CD14-positive monocyte (primary cell): ENCODE measurements around the gene PAX8. TPM values are rescaled to one million over a fixed set of nuclear protein-coding genes. Genes with fewer than 3 reads are reported as not detected.

Experiments
- DNase-seq, 3 donors: peaks; one replicate each; pipeline ENCODE4 v3.0.0-alpha.2; 2011 to 2022
- H2AFZ ChIP-seq: 2 replicates; pipeline ENCODE4 v1.6.0; 2012; ENCODE audit warnings: mild to moderate bottlenecking, low read depth, low read length, inconsistent platforms; ENCODE audit not compliant: insufficient read depth, poor library complexity, severe bottlenecking
- H3K27ac ChIP-seq, 2 donors: 1 replicate in 1 of 2; 2 replicates in 1 of 2; pipeline ENCODE4 v1.5.1; 2012 to 2013; ENCODE audit warnings: low read length in 2 of 2, control low read depth in 1 of 2, inconsistent platforms in 1 of 2, low read depth in 1 of 2, mild to moderate bottlenecking in 1 of 2
- H3K27me3 ChIP-seq, 2 donors: one replicate each; pipeline versions ENCODE4 v1.6.0 to v1.6.1; 2011 to 2013; ENCODE audit warnings: low read length in 2 of 2; ENCODE audit not compliant: control insufficient read depth in 2 of 2, insufficient read depth in 2 of 2
- H3K36me3 ChIP-seq, 2 donors: replicated peaks in 1 of 2; 1 replicate in 1 of 2; 2 replicates in 1 of 2; pipeline versions ENCODE4 v1.5.1 to v1.6.1; 2012 to 2013; ENCODE audit warnings: low read length in 2 of 2, control low read depth in 1 of 2, inconsistent platforms in 1 of 2, mild to moderate bottlenecking in 1 of 2; ENCODE audit not compliant: insufficient read depth in 2 of 2, control insufficient read depth in 1 of 2
- H3K4me1 ChIP-seq, 2 donors: 1 replicate in 1 of 2; 2 replicates in 1 of 2; pipeline versions ENCODE4 v1.5.1 to v1.6.1; 2012 to 2013; ENCODE audit warnings: low read length in 2 of 2, control low read depth in 1 of 2, inconsistent platforms in 1 of 2, mild to moderate bottlenecking in 1 of 2, moderate library complexity in 1 of 2; ENCODE audit not compliant: insufficient read depth in 2 of 2, control insufficient read depth in 1 of 2
- H3K4me2 ChIP-seq: replicated peaks from 2 replicates; pipeline ENCODE3; 2012; ENCODE audit warnings: low read length, moderate library complexity, mild to moderate bottlenecking; ENCODE audit not compliant: poor library complexity, severe bottlenecking; ENCODE audit errors: extremely low read depth
- H3K4me3 ChIP-seq, 3 experiments: fragments of 200-600 bp in 1 of 3; sonication (generic) in 1 of 3; replicated peaks in 1 of 3; 1 replicate in 2 of 3; 2 replicates in 1 of 3; pipeline ENCODE4 v1.5.1; 2011 to 2013; ENCODE audit warnings: low read length in 3 of 3, mild to moderate bottlenecking in 3 of 3, control low read depth in 2 of 3, low read depth in 2 of 3, inconsistent platforms in 1 of 3, moderate library complexity in 1 of 3
- H3K79me2 ChIP-seq: 2 replicates; pipeline ENCODE4 v1.6.0; 2012; ENCODE audit warnings: mild to moderate bottlenecking, control low read depth, inconsistent platforms, low read length, moderate library complexity; ENCODE audit not compliant: insufficient read depth
- H3K9ac ChIP-seq: 2 replicates; pipeline ENCODE4 v1.6.0; 2017; ENCODE audit warnings: low read length, mild to moderate bottlenecking; ENCODE audit not compliant: insufficient read depth, poor library complexity, severe bottlenecking
- H3K9me3 ChIP-seq, 2 donors: replicated peaks in 1 of 2; 1 replicate in 1 of 2; 2 replicates in 1 of 2; pipeline versions ENCODE4 v1.5.1 to v1.6.1; 2012 to 2013; ENCODE audit warnings: low read length in 2 of 2, control low read depth in 1 of 2; ENCODE audit not compliant: control insufficient read depth in 1 of 2, insufficient read depth in 1 of 2
- H4K20me1 ChIP-seq: 2 replicates; pipeline ENCODE4 v1.6.0; 2012; ENCODE audit warnings: mild to moderate bottlenecking, low read length, control low read depth, moderate library complexity; ENCODE audit not compliant: insufficient read depth
- H3K27ac Mint-ChIP-seq, 7 donors: one replicate each; pipeline ENCODE4 v1.8.0; 2020; ENCODE audit warnings: mild to moderate bottlenecking in 7 of 7, mixed read lengths in 7 of 7, moderate library complexity in 6 of 7, inconsistent platforms in 2 of 7
- H3K27me3 Mint-ChIP-seq, 3 donors: one replicate each; pipeline ENCODE4 v1.8.0; 2021 to 2022; ENCODE audit warnings: low read depth in 3 of 3, mild to moderate bottlenecking in 3 of 3, mixed read lengths in 3 of 3, moderate library complexity in 3 of 3, inconsistent platforms in 1 of 3
- H3K36me3 Mint-ChIP-seq, 2 donors: one replicate each; pipeline ENCODE4 v1.8.0; 2020; ENCODE audit warnings: mixed read lengths in 2 of 2, inconsistent platforms in 1 of 2, mild to moderate bottlenecking in 1 of 2
- H3K4me1 Mint-ChIP-seq: one replicate; pipeline ENCODE4 v1.8.0; 2020; ENCODE audit warnings: mild to moderate bottlenecking, mixed read lengths
- H3K4me3 Mint-ChIP-seq, 2 donors: one replicate each; pipeline ENCODE4 v1.8.0; 2020; ENCODE audit warnings: mild to moderate bottlenecking in 2 of 2, mixed read lengths in 2 of 2, moderate library complexity in 1 of 2
- H3K9me3 Mint-ChIP-seq, 7 donors: one replicate each; pipeline ENCODE4 v1.8.0; 2020 to 2022; ENCODE audit warnings: mixed read lengths in 7 of 7, mild to moderate bottlenecking in 6 of 7, moderate library complexity in 6 of 7, inconsistent platforms in 2 of 7
- WGBS: methylation state at CpG from one replicate; pipeline ENCODE4 v1.1.5; 2013; ENCODE audit warnings: missing lambda C conversion rate; ENCODE audit not compliant: insufficient coverage; 5-methylcytosine and 5-hydroxymethylcytosine counted together
- intact Hi-C, 2 donors: fragments of 100-400 bp; cut with micrococcal nuclease; formaldehyde crosslinking; loops; one replicate each; pipeline versions ENCODE4 v1.15.0 to v1.15.1; 2023
- polyA plus RNA-seq, 3 donors: library from polyadenylated mRNA; depleted of rRNA in 1 of 3; unstranded in 2 of 3; stranded (reverse) in 1 of 3; fragments of 300-500 nt in 2 of 3; fragments of >200 nt in 1 of 3; fragmentation: Illumina TruSeq in 2 of 3; gene quantifications; 1 replicate in 2 of 3; 2 replicates in 1 of 3; pipeline ENCODE4 v1.2.3, GENCODE V29; 2012 to 2021
- TF ChIP-seq, protein P1 (sequence below): fragments of 200-600 bp; IDR thresholded peaks from one replicate; pipeline ENCODE4 v1.8.0; 2022; ENCODE audit warnings: antibody characterized with exemption, mild to moderate bottlenecking

The PAX8 gene
- polyA plus RNA-seq, 3 donors, result 0.26 to 0.47 (median 0.36) TPM

DNA sequence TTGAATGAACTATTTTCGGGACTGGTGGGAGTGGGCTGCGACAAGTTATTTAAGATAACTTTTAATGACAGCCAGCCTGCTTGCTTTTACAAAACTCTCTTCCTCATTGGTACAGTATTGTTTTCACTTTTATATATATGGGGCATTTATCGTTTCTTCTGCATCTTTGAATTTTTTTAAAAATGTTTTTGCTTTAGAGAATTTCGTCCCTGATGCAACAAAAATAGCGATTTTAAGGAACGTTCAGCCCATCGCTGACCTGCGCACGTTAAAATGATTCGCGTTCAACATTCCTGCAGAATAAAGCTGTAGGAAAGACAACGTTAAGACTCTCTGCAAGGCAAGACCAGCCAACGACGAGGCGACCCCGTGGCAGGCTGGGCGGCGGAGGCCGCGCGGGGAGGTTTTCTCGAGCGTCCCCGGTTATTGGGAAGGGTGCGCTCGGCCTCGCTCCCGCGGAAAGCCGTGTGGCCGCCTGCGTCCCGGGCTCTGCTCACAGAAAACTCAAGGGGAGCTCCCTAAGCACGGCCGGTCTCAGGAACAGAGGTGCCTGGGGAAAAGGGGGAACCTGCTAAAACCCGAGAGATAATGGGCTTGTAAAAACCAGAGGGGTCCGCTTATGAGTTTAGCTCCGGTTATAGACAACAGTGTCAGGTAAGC is 3.0 kb downstream of the PAX8 start:
- Histone ChIP-seq H3K4me2 (peak overlapping the region; percentile 29), H3K9ac (no peak overlapping the region), H2AFZ (no peak overlapping the region), H3K79me2 (no peaks in the 10 kb centered on the region), H3K9me3 (peaks cover 0 to 32% of the 10 kb centered on the region in 2 donors), H4K20me1 (no peaks in the 10 kb centered on the region), H3K27me3 (peaks cover 78 to 89% of the 10 kb centered on the region in 2 donors), H3K4me1 (peaks cover 22 to 24% of the 10 kb centered on the region in 2 donors), H3K36me3 (no peaks in the 10 kb centered on the region), H3K27ac (no peak overlapping the region), H3K4me3 (no peak overlapping the region)
- H3K9me3 Mint-ChIP-seq, result peaks cover 0 to 14% (median 7%) of the 10 kb centered on the region in 7 donors
- H3K36me3 Mint-ChIP-seq, result peaks cover 4 to 19% of the 10 kb centered on the region in 2 donors
- no peak overlapping the region for H3K27ac Mint-ChIP-seq
- no peak for DNase-seq
- H3K27me3 Mint-ChIP-seq, result peaks cover 89 to 96% (median 94%) of the 10 kb centered on the region in 3 donors
- peak overlapping the region; percentile 12 to 73 for H3K4me3 Mint-ChIP-seq
- H3K4me1 Mint-ChIP-seq, result peaks cover 34% of the 10 kb centered on the region
- intact Hi-C loops, result no loop called here
- WGBS, result 8% methylated on average over 34 of the region's 38 CpGs
- TF ChIP-seq, protein P1, sequence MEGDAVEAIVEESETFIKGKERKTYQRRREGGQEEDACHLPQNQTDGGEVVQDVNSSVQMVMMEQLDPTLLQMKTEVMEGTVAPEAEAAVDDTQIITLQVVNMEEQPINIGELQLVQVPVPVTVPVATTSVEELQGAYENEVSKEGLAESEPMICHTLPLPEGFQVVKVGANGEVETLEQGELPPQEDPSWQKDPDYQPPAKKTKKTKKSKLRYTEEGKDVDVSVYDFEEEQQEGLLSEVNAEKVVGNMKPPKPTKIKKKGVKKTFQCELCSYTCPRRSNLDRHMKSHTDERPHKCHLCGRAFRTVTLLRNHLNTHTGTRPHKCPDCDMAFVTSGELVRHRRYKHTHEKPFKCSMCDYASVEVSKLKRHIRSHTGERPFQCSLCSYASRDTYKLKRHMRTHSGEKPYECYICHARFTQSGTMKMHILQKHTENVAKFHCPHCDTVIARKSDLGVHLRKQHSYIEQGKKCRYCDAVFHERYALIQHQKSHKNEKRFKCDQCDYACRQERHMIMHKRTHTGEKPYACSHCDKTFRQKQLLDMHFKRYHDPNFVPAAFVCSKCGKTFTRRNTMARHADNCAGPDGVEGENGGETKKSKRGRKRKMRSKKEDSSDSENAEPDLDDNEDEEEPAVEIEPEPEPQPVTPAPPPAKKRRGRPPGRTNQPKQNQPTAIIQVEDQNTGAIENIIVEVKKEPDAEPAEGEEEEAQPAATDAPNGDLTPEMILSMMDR, result no peak

DNA sequence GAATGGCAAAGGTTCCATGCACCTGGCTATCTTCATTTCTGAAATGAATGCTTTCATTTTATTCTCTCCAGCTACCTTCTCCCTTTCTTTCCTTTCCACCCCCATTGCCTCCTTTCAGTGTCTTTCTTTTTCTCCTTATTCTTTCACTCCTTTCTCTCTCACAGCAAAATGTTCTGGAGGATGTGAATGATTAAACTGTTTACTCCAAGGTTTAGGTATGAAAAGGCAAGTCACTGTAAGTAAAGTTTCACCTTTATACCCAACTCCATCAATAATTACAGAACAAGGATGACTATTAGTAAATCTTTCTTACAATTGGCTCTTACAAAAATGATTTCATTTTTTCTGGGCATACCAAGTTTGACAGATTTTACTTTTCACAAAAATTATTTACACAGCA is 4.3 kb downstream of the PAX8 start:
- peak overlapping the region in 1 of 2 donors; percentile 79 for H3K4me3 Mint-ChIP-seq
- Histone ChIP-seq H3K27ac (no peak overlapping the region), H3K9ac (no peak overlapping the region), H4K20me1 (no peaks in the 10 kb centered on the region), H3K36me3 (no peaks in the 10 kb centered on the region), H3K4me3 (no peak overlapping the region), H3K4me2 (no peak overlapping the region), H3K9me3 (peaks cover 0 to 32% of the 10 kb centered on the region in 2 donors), H3K79me2 (no peaks in the 10 kb centered on the region), H3K4me1 (peaks cover 22 to 24% of the 10 kb centered on the region in 2 donors), H3K27me3 (peaks cover 77 to 86% of the 10 kb centered on the region in 2 donors), H2AFZ (no peak overlapping the region)
- H3K9me3 Mint-ChIP-seq, result peaks cover 0 to 14% (median 7%) of the 10 kb centered on the region in 7 donors
- peaks cover 30% of the 10 kb centered on the region for H3K4me1 Mint-ChIP-seq
- peaks cover 4 to 16% of the 10 kb centered on the region in 2 donors for H3K36me3 Mint-ChIP-seq
- H3K27ac Mint-ChIP-seq, result no peak overlapping the region
- TF ChIP-seq, protein P1, result no peak
- DNase-seq, result no peak
- intact Hi-C loops, result no loop called here
- peaks cover 80 to 88% (median 86%) of the 10 kb centered on the region in 3 donors for H3K27me3 Mint-ChIP-seq
